ENCODE data around the gene GALNT6. TPM values are rescaled to one million over a fixed set of nuclear protein-coding genes. Genes with fewer than 3 reads are reported as not detected.
"Not testable (repeated sequence)": the region's sequence is repeated elsewhere in the genome, so short reads cannot be mapped to it uniquely, and the experiment has no call there.

GALNT6 gene
- total and polyA plus RNA-seq, 2 donors (not counting 1 experiment from before 2014, with no cell fraction given) = 25.2 to 115 TPM

DNA sequence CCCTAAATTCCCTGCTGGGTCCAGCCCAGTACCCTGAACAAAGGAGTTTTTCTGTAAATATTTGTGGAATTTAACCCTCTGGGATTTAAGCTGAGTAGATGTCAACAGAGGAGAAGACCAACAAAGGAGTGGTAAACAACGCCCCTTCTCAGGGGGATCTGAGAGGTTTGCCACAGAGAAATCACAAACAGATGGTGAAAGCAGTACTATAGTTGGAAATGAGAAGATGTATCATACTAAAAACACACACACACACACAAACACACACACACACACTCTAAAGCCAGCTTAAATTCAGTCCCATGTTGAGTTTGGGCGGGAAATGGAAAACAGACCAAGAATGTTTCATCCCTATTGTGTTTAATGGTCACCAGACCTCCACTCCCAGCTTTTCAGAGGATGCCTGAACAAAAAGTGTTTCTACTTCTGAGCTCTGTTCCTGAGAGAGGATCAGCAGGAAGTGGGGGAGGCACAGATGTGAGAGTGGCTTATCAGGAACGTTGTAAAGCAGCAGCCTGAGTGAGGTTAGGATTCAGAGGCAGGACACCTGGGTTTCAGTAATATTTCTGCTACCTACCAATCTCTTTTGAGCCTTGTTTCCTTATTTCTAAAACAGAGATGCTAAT, 70.4 kb downstream of the GALNT6 start:
- H3K36me3 ChIP-seq (ENCODE audit: control insufficient read depth, insufficient read depth, low read length) = no peaks in the 10 kb centered on the region
- no peaks in the 10 kb centered on the region for H3K27me3 ChIP-seq (ENCODE audit: control insufficient read depth, insufficient read depth, low read length)
- H3K4me2 ChIP-seq (ENCODE audit: extremely low read depth, insufficient read depth, low read length) = no peak overlapping the region
- no peak overlapping the region for H3K9ac ChIP-seq (ENCODE audit: insufficient read depth, low read length)
- no peaks in the 10 kb centered on the region for H3K79me2 ChIP-seq (ENCODE audit: control insufficient read depth, insufficient read depth, low read length)
- H4K20me1 ChIP-seq (ENCODE audit: control insufficient read depth, extremely low read depth, insufficient read depth, low read length) = no peaks in the 10 kb centered on the region
- DNase-seq (ENCODE audit: low read depth in 2 of 2) = peak in 1 of 2 donors; percentile 35
- no peaks in the 10 kb centered on the region for H3K4me1 ChIP-seq (ENCODE audit: control insufficient read depth, extremely low read depth, insufficient read depth, low read length)
- H3K9me3 ChIP-seq (ENCODE audit: control insufficient read depth, insufficient read depth, low read depth, low read length) = no peaks in the 10 kb centered on the region
- no peak overlapping the region for H3K27ac ChIP-seq (ENCODE audit: insufficient read depth, low read length)
- H3K4me3 ChIP-seq (replicated peaks in 1 of 4; ENCODE audit: control extremely low read depth in 1 of 4, insufficient read depth in 1 of 4, low read depth in 3 of 4, low read length in 4 of 4) = no peak overlapping the region
- H2AFZ ChIP-seq (ENCODE audit: low read length) = no peak overlapping the region
- TF ChIP-seq, protein P1, sequence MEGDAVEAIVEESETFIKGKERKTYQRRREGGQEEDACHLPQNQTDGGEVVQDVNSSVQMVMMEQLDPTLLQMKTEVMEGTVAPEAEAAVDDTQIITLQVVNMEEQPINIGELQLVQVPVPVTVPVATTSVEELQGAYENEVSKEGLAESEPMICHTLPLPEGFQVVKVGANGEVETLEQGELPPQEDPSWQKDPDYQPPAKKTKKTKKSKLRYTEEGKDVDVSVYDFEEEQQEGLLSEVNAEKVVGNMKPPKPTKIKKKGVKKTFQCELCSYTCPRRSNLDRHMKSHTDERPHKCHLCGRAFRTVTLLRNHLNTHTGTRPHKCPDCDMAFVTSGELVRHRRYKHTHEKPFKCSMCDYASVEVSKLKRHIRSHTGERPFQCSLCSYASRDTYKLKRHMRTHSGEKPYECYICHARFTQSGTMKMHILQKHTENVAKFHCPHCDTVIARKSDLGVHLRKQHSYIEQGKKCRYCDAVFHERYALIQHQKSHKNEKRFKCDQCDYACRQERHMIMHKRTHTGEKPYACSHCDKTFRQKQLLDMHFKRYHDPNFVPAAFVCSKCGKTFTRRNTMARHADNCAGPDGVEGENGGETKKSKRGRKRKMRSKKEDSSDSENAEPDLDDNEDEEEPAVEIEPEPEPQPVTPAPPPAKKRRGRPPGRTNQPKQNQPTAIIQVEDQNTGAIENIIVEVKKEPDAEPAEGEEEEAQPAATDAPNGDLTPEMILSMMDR (conservative IDR thresholded peaks at IDR 0.05 in 1 of 2, IDR thresholded peaks at IDR 0.05 in 1 of 2; ENCODE audit: low read depth in 1 of 2, low read length in 2 of 2) = no peak
- no peak for TF ChIP-seq EZH2 (IDR thresholded peaks at IDR 0.05; ENCODE audit: low read length, missing control alignments)

DNA sequence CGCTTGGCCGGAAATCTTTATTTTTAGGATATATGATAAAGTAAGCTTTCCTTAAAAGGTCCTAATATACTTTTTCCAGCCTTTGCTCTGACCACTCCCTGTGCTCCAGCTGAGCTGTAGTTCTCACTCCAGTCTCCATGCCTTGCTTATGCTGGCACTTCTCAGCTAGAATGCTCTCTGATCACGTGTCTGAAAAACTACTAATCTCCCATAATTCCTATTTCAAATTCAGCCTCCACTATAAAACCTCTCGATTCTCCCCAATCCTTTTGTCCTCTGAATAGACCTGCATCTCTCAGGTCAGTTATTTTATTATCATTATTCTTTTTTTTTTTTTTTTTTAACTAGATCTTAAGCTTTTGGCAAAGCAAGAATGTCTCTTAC, 70.9 kb downstream of the GALNT6 start:
- Histone ChIP-seq H4K20me1 (ENCODE audit: control insufficient read depth, extremely low read depth, insufficient read depth, low read length) (no peaks in the 10 kb centered on the region), H3K9me3 (ENCODE audit: control insufficient read depth, insufficient read depth, low read depth, low read length) (no peaks in the 10 kb centered on the region), H3K9ac (ENCODE audit: insufficient read depth, low read length) (no peak overlapping the region), H3K79me2 (ENCODE audit: control insufficient read depth, insufficient read depth, low read length) (no peaks in the 10 kb centered on the region), H2AFZ (ENCODE audit: low read length) (no peak overlapping the region), H3K4me2 (ENCODE audit: extremely low read depth, insufficient read depth, low read length) (no peak overlapping the region), H3K27me3 (ENCODE audit: control insufficient read depth, insufficient read depth, low read length) (no peaks in the 10 kb centered on the region), H3K4me3 (replicated peaks in 1 of 4; ENCODE audit: control extremely low read depth in 1 of 4, insufficient read depth in 1 of 4, low read depth in 3 of 4, low read length in 4 of 4) (no peak overlapping the region), H3K36me3 (ENCODE audit: control insufficient read depth, insufficient read depth, low read length) (no peaks in the 10 kb centered on the region), H3K27ac (ENCODE audit: insufficient read depth, low read length) (no peak overlapping the region), H3K4me1 (ENCODE audit: control insufficient read depth, extremely low read depth, insufficient read depth, low read length) (no peaks in the 10 kb centered on the region)
- no peak for DNase-seq (ENCODE audit: low read depth in 2 of 2)
- TF ChIP-seq, protein P1 (conservative IDR thresholded peaks at IDR 0.05 in 1 of 2, IDR thresholded peaks at IDR 0.05 in 1 of 2; ENCODE audit: low read depth in 1 of 2, low read length in 2 of 2) = no peak
- TF ChIP-seq EZH2 (IDR thresholded peaks at IDR 0.05; ENCODE audit: low read length, missing control alignments) = no peak

DNA sequence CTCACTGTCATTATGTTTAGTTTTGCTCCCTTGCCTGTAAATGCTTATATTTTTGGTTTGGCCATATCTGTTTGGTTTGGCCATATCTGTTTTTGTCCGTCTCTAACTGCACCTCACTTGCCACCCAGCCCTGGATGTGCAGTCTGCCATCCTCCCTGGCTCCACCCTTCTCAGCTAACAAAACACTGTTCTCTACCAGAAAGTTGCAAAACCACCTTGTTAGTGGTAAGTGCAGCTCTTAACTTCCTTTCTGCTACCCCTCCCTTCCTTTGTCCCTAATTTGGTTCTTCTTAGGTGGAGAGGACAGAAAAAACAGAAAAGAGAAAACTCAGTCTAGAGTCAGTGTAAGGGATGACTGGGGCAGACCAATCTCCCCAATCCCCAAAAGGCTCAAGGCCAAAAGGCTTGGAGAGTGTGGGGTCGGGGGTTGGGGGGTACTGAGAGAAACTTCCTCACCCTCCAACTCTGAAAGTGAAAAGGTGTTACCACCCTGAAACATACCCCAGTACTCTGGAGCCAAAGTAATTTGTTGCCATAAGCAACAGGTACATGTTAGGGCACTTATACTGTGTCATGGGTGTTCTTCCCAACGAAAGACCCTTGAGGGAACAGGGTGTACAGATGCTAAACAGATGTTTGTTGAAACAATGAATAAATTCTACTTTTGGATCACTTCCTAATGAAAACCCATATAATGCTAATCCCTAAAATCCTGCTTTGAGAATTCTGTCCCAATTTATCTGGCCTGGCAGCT, 72.2 kb downstream of the GALNT6 start:
- Histone ChIP-seq H4K20me1 (ENCODE audit: control insufficient read depth, extremely low read depth, insufficient read depth, low read length) (no peaks in the 10 kb centered on the region), H3K27ac (ENCODE audit: insufficient read depth, low read length) (no peak overlapping the region), H3K9ac (ENCODE audit: insufficient read depth, low read length) (no peak overlapping the region), H3K9me3 (ENCODE audit: control insufficient read depth, insufficient read depth, low read depth, low read length) (no peaks in the 10 kb centered on the region), H2AFZ (ENCODE audit: low read length) (no peak overlapping the region), H3K79me2 (ENCODE audit: control insufficient read depth, insufficient read depth, low read length) (no peaks in the 10 kb centered on the region), H3K4me3 (replicated peaks in 1 of 4; ENCODE audit: control extremely low read depth in 1 of 4, insufficient read depth in 1 of 4, low read depth in 3 of 4, low read length in 4 of 4) (no peak overlapping the region), H3K36me3 (ENCODE audit: control insufficient read depth, insufficient read depth, low read length) (no peaks in the 10 kb centered on the region), H3K4me1 (ENCODE audit: control insufficient read depth, extremely low read depth, insufficient read depth, low read length) (no peaks in the 10 kb centered on the region), H3K4me2 (ENCODE audit: extremely low read depth, insufficient read depth, low read length) (no peak overlapping the region), H3K27me3 (ENCODE audit: control insufficient read depth, insufficient read depth, low read length) (no peaks in the 10 kb centered on the region)
- no peak for TF ChIP-seq EZH2 (IDR thresholded peaks at IDR 0.05; ENCODE audit: low read length, missing control alignments)
- TF ChIP-seq, protein P1 (conservative IDR thresholded peaks at IDR 0.05 in 1 of 2, IDR thresholded peaks at IDR 0.05 in 1 of 2; ENCODE audit: low read depth in 1 of 2, low read length in 2 of 2) = no peak
- DNase-seq (ENCODE audit: low read depth in 2 of 2) = no peak

DNA sequence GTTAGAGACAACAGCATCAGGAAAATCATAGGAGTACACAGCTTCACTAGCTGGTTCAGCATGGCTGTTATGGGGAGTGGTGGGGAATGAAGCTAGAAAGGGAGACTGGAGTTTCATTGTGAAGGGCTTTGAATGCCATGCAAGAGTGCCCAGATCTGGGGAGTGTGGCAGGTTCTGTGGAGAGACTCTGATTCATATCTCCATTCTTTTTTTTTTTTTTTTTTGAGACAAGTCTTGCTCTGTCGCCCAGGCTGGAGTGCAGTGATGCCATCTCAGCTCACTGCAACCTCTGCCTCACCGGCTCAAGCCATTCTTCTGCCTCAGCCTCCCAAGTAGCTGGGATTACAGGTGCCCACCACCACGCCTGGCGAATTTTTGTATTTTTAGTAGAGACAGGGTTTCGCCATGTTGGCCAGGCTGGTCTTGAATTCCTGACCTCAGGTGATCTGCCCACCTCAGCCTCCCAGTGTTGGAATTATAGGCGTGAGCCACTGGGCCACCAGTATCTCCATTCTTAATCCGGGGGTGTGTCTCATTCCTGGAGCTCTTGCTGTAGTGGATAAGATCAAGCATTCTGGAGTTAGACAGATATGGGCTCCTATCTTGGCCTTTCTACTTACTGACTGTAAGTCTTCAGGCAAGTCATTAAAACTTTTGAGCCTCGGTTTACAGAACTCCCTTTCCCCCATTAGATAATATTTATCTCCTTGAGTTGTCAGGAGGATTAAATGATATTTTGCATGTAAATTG, 73.0 kb downstream of the GALNT6 start:
- not testable (repeated sequence) for H3K9me3 ChIP-seq (ENCODE audit: control insufficient read depth, insufficient read depth, low read depth, low read length); H3K4me2 ChIP-seq (ENCODE audit: extremely low read depth, insufficient read depth, low read length); H3K27ac ChIP-seq (ENCODE audit: insufficient read depth, low read length); DNase-seq (ENCODE audit: low read depth in 2 of 2); H3K27me3 ChIP-seq (ENCODE audit: control insufficient read depth, insufficient read depth, low read length); H3K36me3 ChIP-seq (ENCODE audit: control insufficient read depth, insufficient read depth, low read length); H2AFZ ChIP-seq (ENCODE audit: low read length); H3K9ac ChIP-seq (ENCODE audit: insufficient read depth, low read length); H3K4me3 ChIP-seq (replicated peaks in 1 of 4; ENCODE audit: control extremely low read depth in 1 of 4, insufficient read depth in 1 of 4, low read depth in 3 of 4, low read length in 4 of 4); H4K20me1 ChIP-seq (ENCODE audit: control insufficient read depth, extremely low read depth, insufficient read depth, low read length); H3K4me1 ChIP-seq (ENCODE audit: control insufficient read depth, extremely low read depth, insufficient read depth, low read length); H3K79me2 ChIP-seq (ENCODE audit: control insufficient read depth, insufficient read depth, low read length)
